Stimulated activated CD4-positive, alpha-beta T cell treated with anti-CD3 and anti-CD28 coated beads, Interleukin-1b, Interleukin-23, amount 100 ng/mL, for 1 hour (primary cell): Measurements from ENCODE around the gene HNF1B.

Experiments used
- DNase-seq, 2 donors: peaks; one replicate each; pipeline ENCODE4 v3.0.0-alpha.2; 2020; ENCODE audit warnings: low read depth in 2 of 2

HNF1B gene

DNA sequence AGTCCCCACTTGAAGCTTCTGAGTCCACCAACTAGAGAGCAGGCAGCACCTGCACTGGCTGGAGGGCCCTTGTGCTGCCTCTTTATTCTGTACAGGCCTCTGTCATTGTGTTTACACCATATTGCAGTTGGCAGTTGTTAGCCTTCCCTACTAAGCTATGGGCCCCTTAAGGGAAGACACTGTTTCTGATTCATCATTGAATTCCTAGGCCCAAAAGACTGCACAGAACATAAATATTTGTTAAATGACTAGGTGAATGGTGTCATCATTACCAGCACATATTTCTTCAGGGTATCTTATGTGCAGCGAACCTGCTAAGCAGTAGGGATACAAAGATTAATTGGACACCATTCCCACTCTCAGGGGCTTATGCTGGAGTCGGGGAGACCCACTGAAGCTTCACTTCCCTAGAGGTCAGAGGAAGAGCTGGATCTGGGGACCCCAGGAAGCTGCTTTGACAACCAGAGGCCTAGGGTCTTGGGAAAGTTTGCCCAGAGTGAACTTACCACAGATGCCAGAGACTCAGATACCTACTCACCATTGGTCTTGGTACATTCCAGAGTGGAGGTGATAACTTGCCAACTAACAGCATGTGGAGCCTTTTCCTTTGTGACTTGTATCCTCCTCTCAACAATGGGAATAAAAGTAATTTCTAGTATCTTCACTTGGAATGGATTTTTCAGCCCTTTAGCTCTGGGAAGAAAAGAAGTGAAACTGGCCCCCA lies 72.9 kb downstream of the HNF1B start:
- no peak for DNase-seq

DNA sequence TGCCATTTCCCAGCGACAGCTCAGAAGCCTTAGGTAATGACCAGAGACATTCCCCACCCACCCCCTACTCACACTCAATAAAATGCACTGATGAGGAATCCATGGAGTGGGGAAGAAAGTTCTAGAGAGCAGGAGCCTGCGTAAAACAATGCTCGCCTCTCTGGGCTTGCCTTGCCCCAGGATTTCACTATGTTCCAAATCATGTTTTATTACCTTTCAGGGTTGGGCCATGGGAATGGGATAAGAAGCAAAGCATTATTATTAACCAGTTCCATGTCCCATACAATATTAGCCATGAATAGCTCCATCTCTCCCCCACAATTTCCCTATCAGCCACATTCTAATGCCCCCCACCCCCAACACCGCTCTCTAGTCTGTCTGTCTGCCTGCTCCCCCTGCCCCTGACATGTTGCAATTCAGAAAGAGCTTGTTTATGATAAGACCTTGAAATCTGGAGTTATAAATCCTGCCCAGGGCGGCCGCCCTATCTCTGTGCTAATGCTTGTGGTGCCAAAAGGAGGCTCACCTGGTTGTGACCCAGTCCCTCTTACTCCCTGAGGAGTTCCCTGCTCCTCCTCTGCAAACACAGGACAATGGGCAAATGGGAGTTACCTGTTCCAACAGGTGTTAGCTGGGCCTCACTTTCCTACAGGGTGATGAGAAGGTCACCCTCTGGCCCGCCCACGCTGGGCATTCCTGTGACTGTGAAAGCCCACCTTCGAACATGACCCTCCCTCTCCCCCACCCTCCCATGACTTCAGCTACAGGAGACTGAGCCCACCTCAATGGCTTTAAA lies 73.6 kb downstream of the HNF1B start:
- no peak for DNase-seq

DNA sequence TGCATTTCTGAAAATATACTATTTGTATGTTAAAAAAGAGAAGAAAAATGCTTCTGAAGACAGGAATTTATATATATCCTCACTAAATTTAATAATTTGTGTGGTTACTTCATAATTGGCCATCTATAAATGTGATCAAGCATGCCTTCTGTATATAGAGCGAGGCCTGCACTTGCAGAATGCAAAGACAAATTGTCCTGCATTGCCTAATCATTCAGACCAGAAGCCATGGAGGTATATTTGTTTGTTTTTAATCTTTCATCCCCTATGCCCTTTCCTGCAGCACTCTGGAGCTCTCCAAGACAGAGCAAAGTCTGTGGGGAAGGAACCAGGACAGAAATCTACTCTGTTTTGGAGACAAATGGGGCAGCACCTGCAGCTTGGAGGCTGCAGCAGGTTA lies 77.8 kb downstream of the HNF1B start:
- DNase-seq: no peak

DNA sequence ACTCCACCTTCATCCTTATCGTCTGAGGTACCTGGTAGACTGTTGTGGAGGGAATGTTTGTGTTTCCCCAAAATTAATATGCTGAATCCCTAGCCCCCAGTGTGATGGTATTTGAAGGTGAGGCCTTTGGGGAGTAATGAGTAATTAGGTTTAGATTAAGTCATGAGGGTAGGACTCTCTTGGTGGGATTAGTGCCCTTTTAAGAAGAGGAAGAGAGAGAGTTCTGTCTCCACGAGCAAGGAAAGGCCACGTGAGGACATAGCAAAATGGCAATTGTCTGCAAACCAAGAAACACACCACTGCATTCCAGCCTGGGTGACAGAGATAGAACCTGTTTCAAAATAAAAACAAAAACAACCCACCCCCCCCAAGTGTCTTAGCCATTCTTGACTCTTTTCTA lies 80.6 kb downstream of the HNF1B start:
- no peak for DNase-seq

DNA sequence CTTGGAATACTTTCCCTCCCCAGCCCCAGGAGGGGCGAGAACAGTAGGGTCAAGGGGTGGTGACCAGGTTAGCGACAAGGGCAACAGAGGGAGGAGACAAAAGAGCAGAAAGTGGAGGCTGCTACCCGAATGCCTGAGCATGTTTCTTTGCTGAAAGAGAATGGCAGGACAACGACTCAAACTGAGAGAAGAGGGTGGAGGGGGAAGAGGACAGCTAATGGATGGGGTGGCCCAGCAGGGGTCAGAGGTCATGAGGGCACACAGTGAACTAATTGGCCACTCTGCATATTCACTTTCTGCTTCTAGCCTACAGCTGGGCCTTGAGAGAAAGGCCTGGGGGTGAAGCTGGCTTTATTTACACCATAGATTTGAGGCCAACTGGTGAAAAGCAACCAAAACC lies 82.5 kb downstream of the HNF1B start:
- DNase-seq: no peak

DNA sequence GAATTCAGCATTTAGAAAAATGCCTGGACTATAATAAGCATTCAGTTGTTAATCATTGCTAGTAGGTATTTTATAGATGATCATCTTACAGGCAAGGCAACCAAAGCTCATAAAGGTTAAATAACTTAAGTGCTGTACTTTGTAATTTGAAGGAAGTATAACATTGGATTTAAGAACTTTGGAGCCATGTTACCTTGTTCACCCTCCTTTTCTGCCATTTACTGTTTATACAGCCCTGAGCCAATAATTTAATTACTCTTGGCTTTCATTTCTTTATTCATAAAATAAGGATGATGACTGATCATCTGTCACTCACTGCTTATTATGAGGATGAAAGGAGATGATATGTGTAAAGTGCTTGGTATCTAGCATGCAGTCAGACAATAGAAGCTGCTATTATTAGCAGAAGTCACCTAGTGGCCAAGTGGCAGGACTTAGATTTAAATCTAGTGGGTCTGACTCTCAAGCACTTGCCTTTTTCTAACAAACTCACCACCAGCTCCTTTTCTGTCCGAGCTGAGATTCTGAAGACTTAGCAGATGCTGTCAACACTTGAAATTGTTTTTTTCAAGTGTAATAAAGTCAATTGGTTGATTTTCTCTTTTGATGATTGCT lies 83.4 kb downstream of the HNF1B start:
- DNase-seq: no peak

DNA sequence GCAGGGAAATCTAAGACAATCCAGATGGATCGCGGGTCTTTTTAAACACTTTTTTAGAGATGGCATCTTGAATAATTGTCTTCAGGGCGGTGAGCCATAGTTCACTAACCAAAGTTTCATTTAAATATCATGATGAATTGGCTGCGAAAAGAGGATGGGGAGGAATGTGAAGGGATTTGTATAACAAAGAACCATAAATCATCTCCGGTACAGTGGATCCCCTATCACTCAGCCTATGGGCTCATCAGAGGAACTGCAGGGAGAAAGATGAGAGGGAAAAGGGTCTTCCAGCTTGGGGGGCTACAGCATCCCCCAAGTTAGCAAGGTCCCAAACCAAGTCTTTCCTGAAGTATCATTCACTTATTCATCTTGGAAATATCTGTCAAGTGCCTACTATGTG lies 84.9 kb downstream of the HNF1B start:
- DNase-seq: no peak

DNA sequence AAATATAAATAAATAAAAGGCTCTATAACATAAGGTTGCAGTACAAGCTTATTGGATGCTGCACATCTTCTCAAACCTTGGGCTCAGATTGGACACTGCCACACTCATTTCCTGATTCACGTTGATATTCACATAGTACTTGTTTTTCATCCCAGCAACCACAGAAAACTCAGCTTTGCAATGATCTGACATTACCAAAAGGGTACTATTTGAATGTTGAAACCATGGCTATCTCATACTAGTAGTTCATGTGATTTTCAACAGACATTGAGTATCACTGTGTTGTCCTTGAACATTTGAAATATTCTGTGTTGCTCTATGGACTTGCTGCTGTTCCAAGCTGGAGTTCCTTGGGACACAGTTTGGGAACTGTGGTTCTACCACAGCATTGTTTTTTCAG lies 87.7 kb downstream of the HNF1B start:
- no peak for DNase-seq

DNA sequence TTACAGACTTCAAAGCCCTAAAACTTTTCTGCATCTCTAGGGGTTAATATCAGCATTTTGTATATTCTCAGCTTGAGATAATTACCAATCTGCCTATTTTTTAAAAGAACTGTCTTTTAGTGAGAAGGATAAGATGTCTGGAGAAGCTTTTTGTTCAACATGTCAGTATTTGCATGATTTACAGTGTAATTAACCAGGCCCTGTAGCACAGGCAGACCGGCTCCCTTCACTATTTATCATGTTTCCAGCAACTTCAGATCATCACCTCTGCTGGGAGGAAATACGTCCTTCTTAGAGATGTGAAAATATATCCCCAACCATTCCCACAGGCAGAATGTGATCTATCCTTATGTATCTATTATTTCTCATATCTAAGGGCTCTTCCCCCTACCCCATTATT lies 93.0 kb downstream of the HNF1B start:
- DNase-seq: no peak

DNA sequence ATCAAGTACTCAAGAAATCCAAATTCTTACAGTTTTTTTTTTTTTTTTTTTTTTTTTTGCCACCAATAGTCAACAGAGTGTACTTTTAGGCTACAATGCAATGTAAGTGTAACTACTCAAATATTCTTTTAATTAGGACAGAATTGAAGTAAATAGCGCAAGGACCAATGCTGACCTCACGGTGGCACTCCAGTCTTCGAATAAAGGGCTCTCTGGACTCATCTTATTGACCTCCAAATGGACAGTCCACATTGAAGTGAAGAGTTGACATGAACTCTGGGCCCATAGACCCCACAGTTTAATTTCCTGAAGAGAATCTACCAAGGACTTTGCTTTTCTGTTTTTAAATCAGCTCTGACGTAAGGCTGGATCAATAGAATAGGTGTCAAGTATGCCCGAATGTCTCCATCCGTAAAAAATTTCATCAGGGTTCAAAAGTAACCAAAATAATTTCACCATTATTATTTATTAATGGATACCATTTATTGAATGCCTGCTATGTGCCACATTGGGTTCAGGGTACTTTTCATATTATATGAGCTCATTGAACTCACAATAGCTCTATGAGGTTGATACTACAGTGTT lies 94.3 kb downstream of the HNF1B start:
- no peak for DNase-seq

DNA sequence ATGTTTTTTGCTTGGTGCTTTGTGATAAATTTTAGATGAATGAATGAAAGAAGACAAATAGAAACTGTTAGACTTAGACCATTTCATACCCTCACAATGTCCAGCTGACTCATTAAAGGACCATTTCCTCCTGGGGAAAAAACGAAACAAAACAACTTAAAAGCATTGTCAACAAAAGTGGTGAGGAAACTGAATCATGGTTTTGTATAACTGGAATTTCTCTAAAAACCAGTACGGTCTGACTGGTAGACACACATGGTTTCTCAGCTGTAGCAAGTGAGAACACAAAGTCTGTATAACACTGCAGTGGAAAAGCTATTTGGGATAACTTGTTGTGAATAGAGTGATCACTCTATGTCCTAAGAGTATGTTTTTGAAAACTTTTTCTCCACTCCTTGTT lies 96.3 kb downstream of the HNF1B start:
- no peak for DNase-seq

DNA sequence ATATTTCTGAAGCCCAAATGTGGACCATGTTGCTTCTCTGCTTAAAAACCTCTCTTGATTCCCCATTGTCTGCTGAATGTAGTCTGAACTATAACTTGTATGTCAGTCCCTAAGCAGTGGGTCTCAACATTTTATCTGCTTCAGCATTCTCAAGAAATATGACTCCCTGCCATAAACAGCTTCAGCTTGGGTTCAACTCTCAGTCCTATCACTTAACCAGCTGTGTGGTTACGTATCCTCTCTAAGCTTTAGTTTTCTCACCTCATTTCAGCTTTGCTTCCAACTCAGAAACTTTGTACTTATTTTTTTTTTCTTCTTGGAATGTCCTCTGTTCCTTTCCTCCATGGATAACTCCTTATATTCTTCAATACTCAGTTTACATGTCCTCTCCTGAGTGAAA lies 97.0 kb downstream of the HNF1B start:
- DNase-seq: no peak

DNA sequence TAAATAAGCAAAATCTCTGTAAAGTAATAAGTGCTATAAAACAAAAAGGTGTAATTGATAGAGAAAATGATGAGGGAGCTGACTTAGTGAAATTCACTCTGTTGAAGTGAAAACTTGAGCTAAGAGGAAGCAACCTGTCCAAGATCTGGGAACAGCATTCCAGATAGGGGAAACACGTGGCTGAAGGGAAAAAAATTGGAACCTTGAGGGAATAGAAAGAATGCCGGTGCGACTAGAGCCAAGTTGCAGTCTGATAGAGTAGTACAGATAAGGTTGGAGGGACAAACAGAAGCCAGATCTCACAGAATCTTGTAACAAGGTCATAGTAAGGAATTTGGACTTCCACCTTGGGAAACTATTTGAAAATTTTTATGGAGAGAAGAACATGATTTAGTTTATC lies 101.0 kb downstream of the HNF1B start:
- no peak for DNase-seq

DNA sequence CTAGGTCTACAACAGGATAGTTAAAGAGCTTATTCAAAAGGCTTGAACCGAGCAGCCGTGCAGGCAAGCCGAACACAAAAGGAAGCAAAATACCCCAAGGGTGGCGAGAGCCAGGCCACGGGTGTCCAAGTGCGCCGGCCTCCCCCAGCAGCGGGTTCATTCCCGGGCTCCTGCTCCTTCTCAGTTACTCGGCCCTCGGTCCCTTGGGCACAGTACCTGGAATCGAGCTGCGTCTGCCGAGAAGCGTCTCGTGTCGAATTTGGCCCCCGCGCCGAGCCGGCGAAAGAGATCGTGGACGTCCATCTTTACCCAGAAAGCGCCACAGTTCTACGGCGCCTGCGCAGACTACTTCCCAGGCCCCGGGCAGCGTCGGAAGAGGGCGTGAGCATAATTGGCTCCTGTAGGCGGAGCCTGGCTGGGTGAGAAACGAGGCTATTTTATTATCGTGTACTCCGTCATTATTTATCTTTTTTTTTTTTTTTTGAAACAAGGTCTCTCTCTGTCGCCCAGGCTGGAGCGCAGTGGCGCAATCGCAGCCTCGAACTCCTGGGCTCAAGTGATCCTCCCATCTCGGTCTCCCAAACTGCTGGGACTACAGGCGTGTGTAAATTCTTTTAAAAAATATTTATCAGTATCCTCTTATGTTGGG lies 101.6 kb downstream of the HNF1B start, which contains the start of gene DDX52:
Gene DDX52, minus strand, starts transcription at position 329 of the 649 bp plus-strand sequence. Its CDS starts 26 bp downstream, at position 303.
- peak; percentile 70 to 75 for DNase-seq

DNA sequence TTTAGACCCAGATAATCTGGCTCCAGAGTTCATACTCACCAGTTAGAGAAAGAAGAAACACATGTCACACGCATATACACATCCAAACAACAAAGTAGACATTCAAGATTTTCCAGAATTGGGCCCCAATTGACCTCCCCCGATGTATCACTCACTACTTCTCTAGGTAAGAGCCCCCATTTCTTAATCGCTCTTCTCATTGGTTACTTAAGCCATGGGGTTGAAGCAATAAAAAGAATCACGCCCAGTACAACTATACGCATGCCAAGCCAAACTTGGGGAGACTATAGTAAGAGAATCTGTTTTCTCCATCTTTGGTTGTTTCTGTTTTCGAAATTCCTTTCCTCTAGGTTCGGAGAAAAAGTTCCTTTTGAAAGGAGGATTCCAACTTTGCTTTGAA lies 102.2 kb downstream of the HNF1B start:
- DNase-seq: no peak

DNA sequence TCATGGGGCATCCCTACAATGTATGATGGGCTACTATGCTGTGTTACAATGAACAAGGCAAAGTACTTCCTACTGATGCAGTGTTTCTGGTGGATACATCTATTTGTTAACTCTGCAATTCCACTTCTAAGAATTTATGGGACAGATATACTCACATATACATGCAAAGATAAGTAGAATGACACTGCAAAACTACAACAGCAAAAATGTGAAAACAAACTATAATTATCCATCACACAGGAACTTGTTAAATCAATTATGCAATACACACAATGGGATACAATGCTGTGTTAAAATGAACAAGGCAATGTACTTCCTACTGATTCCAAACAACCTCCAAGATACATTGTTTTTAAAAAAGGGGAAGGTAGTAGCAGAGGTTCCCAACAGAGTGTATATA lies 104.8 kb downstream of the HNF1B start:
- DNase-seq: no peak

DNA sequence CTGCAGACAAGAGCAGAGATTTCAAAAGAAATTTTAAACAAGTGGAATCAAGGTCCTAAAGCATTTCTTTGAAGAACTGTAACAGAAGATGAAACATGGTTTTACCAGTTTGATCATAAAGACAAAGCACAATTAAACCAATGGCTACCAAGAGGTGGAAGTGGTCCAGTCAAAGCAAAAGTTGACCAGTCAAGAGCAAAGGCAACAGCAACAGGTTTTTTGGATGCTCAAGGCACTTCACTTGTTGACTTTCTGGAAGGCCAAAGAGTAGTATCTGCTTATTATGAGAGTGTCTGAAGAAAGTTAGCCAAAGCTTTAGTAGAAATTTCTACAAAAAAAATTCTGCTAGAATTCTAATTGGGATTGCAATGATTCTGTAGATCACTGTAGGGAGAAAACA lies 106.9 kb downstream of the HNF1B start:
- no peak for DNase-seq
